HG02884 (cell line): ENCODE measurements around the gene SPSB4.
"Not testable (repeated sequence)": the region's sequence is repeated elsewhere in the genome, so short reads cannot be mapped to it uniquely, and the experiment has no call there.

Source experiments
- ATAC-seq: cut with Tn5 transposase; IDR thresholded peaks from one replicate; pipeline ENCODE4 v1.9.1; 2021; ENCODE audit warnings: mild to moderate bottlenecking, moderate library complexity; ENCODE audit not compliant: unreplicated experiment

The SPSB4 gene

GRCh38 chr3:141093971-141094684, 43.0 kb downstream of the SPSB4 start:
- ATAC-seq, result no peak

GRCh38 chr3:141094790-141095545, 43.8 kb downstream of the SPSB4 start:
- ATAC-seq, result no peak

GRCh38 chr3:141095546-141095937, 44.4 kb downstream of the SPSB4 start:
- no peak for ATAC-seq

GRCh38 chr3:141096164-141096563, 45.0 kb downstream of the SPSB4 start:
- ATAC-seq, result no peak

- no peak for ATAC-seq
Observed at GRCh38 chr3:141096981-141097380, 45.8 kb downstream of the SPSB4 start.

- ATAC-seq, result no peak
Observed at GRCh38 chr3:141100112-141100511, 49.0 kb downstream of the SPSB4 start.

- no peak for ATAC-seq
Observed at GRCh38 chr3:141100531-141101320, 49.6 kb downstream of the SPSB4 start.

GRCh38 chr3:141102372-141102771, 51.2 kb downstream of the SPSB4 start:
- no peak for ATAC-seq

GRCh38 chr3:141103067-141103466, 51.9 kb downstream of the SPSB4 start:
- no peak for ATAC-seq

GRCh38 chr3:141103503-141103902, 52.4 kb downstream of the SPSB4 start:
- no peak for ATAC-seq

- ATAC-seq, result no peak
Observed at GRCh38 chr3:141104151-141104821, 53.1 kb downstream of the SPSB4 start.

GRCh38 chr3:141105828-141106628, 54.9 kb downstream of the SPSB4 start:
- no peak for ATAC-seq

- no peak for ATAC-seq
Observed at GRCh38 chr3:141106842-141107241, 55.7 kb downstream of the SPSB4 start.

- ATAC-seq, result no peak
Observed at GRCh38 chr3:141108039-141108438, 56.9 kb downstream of the SPSB4 start.

- no peak for ATAC-seq
Observed at GRCh38 chr3:141109751-141110150, 58.6 kb downstream of the SPSB4 start.

GRCh38 chr3:141110322-141110721, 59.2 kb downstream of the SPSB4 start:
- no peak for ATAC-seq

GRCh38 chr3:141111364-141112155, 60.4 kb downstream of the SPSB4 start:
- no peak for ATAC-seq

GRCh38 chr3:141112686-141113297, 61.6 kb downstream of the SPSB4 start:
- ATAC-seq, result no peak

GRCh38 chr3:141113680-141114079, 62.5 kb downstream of the SPSB4 start:
- ATAC-seq, result not testable (repeated sequence)
